CD4-positive, alpha-beta T cell treated with Interleukin-4 for 4 hours (primary cell): Measurements from ENCODE around the gene NPAS4.
"Not testable (repeated sequence)": the region's sequence is repeated elsewhere in the genome, so short reads cannot be mapped to it uniquely, and the experiment has no call there.

Source experiments
- DNase-seq: peaks from one replicate; pipeline ENCODE4 v3.0.0-alpha.2; 2020

The NPAS4 gene

DNA sequence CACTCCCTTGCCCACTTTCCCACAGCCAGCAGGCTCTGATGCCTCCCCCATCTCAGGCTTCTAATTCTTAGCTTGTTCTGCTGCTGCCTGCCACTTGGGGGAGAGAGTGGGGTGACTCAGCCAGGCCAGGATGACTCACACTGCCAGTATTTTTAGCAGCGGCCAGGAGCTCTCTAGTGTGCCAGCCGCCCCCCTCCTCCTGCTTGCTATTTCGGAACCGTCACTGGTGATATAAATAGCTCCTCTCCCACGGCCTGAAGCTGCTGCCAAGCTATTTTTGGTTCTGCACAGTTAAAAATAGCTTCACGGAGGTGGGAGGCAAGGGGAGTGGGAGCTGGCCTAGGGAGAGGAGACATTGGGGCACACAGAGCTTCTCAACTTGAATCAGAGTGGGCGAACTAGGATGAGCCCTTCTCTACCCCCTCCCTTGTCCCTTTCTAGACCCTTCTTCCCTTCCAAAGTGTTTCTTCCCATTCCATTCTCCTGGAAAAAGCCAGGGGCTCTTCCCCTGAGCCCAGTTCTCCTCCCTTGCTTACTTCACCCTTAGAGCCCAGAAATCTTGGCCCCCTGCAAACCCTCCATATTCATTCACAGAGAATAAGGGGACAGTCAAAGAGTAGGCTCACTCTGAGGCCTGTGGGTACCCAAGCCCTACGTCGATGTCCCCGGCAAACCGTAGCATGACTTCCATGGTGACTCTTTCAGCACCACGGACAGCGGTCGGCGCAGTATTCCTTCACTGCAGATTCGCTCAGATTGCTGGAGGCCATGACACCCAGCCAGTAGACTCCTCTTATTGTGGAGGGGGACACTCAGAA lies 2.5 kb upstream of the NPAS4 start:
- DNase-seq = peak; percentile 26

DNA sequence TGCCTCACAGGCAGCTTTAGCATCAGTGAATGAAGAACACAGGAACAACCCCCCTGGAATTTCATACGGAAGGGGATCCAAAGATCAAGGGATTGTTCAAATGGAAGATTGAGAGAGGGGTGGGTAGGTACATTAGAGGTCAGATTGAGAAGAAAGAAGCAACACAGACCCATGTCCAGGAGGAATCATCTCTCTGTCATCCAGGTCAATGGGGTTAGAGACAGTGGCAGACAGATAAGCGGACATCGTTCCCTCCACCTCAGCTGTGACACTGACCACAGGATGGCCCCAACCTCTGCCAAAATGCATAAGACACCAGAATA lies 1.9 kb upstream of the NPAS4 start:
- no peak for DNase-seq

DNA sequence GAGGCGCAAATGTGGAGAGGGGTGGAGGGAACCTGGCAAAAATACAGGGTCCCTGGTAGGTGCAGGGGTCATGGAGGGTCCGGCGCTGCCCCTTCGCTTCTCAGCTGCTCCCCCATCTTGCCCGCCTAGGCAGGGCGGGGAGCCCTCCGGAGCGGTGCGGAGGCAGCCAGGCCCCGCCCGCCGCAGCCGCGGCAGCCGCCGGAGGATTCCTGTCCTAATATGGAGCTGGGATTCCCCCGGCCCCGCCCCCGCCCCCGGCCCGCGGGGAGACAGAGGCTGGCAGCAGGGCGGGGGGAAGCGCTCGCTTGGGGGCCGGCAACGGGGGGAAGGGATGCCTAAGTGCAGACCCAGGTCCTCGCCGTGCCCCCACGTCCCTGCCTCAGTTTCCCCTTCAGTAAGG lies 1.0 kb upstream of the NPAS4 start:
- no peak for DNase-seq

DNA sequence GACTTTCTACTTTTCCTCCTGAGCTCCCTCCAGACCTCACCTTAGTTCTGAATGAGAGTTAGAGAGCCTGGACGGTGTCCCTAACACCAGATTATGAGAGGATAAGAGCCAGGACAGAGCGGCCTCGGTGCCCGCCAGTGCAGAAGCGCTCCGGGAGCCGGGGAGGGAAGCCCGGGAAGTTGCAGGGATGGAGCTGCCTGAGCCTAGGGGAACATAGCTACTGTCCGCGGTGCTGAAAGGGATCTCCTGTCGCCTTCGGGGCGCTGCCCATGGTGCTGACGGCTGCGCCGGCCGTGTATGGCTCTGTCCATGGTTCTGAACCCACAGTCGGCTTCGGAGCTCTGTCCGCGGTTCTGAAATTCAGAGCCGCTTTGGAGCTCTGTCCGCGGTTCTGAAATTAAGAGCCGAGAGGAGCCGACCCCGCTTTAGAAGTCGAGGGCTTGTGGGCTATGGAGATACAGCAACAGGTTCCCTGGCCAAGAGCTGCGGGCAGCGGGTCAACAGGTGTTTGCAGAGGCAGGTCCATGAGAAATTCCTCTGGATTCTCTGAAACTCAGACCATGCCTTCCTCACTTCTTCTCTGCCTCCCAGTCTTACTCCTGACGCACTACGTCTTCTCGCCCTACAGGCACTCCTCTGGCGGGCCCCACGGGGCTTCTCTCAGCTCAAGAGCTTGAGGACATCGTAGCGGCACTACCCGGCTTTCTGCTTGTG lies 814 bp downstream of the NPAS4 start:
- peak; percentile 80 for DNase-seq

DNA sequence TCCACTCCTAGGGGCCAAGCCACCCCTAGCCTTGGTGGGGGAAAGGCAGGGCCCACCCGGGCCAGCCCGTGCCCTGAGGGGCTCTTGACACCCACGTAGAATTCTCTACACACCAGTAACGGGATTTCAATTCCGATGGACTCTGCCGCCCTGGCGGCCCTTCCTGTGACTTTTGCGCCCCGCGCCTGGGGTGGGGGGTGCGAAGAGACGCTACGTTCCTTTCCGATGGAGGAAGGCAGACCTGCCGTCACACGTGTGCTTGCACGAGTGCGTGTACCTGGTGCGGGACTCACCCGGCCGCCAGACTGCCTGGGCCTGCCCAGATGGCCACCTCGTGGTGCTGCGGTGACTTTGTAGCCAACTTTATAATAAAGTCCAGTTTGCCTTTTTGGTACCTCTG lies 5.5 kb downstream of the NPAS4 start:
- DNase-seq = no peak

DNA sequence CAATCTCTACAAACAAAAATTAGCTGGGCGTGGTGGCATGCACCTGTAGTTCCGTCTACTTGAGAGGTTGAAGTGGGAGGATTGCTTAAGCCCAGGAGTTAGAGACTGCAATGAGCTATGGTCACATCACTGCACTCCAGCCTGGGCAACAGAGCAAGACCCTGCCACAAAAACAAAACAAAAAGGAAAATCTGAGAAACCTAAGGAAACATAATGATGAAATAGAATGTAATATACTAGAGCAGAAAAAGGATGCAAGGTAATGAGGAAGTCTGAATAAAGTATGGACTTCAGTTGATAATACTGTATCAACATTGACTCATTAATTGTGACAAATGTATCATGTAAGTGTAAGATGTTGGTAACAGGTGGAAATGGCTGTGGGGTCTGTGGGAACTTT lies 8.1 kb downstream of the NPAS4 start:
- no peak for DNase-seq

DNA sequence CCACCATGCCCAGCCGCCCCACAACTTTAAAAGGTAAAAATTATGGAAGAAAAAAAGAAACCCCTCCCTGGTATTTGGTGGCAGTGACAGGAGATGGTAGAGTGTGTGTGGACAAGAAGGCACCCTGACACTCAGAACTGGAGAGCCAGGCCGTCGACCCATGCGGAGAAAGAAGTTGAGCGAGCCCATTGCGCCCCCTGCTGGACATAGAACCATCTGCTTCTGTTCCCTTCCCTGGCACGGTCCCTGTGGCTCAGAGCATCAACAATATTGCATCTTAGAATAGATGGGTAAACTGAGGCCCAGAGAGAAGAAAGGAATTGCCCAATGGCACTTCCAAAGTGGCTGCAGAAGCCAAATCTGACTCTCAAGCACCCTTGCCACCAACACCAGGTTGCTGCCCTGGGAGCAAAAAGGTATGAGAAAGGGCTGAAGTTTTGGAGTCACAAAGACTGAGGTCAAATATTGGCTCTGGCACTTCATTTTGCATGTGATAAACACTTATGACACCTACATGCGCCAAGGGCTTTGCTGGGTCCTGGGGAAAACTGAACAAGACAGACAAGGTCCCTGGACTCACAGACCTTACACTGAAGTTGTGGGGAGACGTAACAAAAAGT lies 9.3 kb downstream of the NPAS4 start:
- peak; percentile 57 for DNase-seq

DNA sequence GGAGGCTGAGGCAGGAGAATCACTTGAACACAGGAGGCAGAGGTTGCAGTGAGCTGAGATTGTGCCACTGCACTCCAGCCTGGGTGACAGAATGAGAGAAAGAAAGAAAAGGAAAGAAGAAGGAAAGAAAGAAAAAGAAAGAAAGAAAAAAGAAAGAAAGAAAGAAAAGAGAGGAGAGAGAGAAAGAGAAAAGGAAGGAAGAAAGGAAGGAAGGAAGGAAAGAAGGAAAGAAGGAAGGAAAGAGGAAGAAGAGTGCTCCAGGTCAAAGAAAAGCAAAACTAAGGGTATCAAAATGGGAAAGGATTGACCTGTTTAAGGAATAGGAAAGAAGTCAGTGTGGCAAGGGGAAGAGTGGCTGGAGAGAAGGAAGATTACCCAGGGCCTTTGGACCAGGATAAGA lies 10.5 kb downstream of the NPAS4 start:
- not testable (repeated sequence) for DNase-seq

DNA sequence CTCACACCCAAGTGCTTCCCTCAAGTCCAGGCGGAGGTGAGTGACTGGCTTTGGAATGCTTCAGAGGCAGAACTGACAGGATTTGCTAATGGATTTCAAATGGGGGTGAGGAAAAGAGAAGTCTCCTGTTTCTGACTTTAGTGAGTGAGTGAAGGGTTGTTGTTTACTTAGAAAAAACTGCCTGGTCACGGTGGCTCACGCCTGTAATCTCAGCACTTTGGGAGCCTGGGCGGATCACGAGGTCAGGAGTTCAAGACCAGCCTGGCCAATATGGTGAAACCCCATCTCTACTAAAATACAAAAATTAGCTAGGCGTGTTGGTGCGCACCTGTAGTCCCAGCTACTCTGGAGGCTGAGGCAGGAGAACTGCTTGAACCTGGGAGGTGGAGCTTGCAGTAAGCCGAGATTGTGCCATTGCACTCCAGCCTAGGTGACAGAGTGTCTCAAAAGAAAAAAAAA lies 11.1 kb downstream of the NPAS4 start:
- DNase-seq = not testable (repeated sequence)

DNA sequence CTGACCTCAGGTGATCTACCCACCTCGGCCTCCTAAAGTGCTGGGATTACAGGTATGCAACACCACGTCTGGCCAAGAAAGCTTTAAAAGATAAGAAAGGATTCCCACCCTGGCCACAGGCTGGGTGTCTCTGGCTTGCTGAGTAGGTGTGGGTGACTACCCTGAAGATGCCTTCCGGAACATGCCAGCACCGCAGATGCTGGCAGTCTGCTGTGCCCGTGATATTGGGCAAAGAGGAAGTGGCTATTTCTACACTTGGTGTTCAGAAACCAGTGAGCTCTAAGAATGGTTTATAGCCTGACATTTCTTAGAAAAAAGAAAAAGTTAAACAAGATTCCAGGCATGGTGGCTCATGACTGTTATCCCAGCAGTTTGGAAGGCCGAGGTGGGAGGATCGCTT lies 11.8 kb downstream of the NPAS4 start:
- DNase-seq = no peak

DNA sequence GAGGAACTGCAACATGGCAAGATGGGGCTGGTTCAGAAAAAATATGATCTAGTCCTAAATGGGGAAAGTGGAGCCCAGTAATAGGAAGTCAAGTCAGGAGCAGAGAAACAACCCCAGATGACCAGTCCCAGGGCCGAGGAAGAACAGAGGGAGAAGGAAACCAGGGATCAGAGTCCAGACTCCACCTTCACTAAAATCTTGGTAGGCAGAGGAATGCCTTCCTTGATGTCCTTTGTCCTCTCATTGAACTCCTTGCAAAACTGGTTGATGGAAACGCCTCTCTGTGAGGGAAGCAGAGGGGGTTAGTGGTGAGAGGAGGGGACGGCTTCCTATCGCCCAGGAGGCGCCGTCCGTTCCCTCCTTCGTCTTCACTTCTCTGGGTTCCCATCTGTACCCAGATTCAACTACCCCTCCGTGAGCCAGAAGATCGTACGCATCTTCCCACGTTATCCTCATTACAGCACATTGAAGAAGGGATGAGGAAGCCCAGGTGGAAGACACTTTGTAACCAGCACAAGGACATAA lies 17.2 kb downstream of the NPAS4 start:
- no peak for DNase-seq

DNA sequence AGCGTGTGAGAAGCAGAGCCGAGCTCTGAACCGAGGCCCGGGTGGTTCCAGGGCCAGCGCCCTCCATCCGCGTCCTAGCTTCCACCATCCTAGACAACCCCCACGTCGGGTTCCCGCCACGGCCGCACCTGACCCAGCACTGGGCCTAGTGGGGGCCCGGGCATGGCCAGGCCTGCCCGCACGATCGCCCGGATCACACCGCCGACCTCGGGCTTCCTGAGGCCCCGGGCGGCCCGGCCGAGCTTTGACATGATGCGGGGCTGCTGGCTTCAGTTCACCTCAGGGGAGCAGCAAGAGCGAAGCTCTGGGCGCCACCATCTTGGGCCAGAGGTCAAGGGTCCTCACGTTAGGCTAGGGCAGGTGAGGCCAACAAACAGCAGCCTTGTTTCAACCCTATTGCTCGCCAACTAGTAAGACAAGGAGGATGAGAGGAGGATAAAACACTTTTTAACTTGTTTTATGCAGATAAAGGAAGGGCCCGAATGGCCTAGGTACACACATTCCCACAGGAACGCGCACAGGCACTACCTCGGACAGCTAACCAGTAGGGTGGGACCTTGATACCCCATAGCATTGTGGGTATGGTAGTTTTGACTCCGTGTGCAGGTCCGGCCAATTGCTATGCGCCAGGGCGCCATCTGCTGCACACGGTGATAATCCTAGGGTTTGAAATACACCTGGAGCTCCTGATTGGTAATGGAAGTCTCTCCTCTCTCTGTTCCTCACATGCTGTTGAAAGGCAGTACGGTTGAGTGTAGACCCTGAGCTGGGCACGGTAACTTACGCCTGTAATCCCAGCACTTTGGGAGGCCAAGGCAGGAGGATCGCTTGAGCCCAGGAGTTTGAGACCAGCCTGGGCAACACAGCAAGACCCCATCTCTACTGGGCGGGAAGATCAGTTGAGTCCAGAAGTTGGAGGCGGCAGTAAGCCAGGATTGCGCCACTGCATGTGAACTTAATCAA lies 17.9 kb downstream of the NPAS4 start, which contains the start of gene MRPL11:
Gene MRPL11, minus strand, starts transcription at position 345 of the 963 bp plus-strand sequence. Its CDS starts 94 bp downstream, at position 251.
- DNase-seq = peak; percentile 90

DNA sequence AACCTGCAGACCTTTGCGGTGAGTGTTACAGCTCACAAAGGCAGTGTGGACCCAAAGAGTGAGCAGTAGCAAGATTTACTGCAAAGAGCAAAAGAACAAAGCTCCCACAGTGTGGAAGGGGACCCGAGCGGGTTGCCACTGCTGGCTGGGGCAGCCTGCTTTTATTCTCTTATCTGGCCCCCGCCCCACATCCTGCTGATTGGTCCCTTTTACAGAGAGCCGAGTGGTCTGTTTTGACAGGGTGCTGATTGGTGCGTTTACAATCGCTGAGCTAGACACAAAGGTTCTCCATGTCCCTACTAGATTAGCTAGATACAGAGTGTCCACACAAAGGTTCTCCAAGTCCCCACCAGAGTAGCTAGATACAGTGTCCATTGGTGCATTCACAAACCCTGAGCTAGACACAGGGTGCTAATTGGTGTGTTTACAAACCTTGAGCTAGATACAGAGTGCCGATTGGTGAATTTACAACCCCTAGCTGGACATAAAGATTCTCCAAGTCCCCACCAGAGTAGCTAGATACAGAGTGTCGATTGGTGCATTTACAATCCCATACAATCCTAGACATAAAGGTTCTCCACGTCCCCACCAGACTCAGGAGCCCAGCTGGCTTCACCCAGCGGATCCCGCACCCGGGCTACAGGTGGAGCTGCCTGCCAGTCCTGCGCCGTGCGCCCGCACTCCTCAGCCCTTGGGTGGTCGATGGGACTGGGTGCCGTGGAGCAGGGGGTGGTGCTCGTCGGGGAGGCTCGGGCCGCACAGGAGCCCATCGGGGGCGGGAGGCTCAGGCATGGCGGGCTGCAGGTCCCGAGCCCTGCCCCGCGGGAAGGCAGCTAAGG lies 19.5 kb downstream of the NPAS4 start:
- DNase-seq = not testable (repeated sequence)

DNA sequence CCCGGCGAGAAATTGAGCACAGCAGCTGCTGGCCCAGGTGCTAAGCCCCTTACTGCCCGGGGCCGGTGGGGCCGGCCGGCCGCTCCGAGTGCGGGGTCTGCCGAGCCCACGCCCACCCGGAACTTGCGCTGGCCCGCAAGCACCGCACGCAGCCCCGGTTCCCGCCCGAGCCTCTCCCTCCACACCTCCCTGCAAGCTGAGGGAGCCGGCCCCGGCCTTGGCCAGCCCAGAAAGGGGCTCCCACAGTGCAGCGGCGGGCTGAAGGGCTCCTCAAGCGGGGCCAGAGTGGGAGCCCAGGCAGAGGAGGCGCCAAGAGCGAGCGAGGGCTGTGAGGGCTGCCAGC lies 20.1 kb downstream of the NPAS4 start:
- DNase-seq = not testable (repeated sequence)

DNA sequence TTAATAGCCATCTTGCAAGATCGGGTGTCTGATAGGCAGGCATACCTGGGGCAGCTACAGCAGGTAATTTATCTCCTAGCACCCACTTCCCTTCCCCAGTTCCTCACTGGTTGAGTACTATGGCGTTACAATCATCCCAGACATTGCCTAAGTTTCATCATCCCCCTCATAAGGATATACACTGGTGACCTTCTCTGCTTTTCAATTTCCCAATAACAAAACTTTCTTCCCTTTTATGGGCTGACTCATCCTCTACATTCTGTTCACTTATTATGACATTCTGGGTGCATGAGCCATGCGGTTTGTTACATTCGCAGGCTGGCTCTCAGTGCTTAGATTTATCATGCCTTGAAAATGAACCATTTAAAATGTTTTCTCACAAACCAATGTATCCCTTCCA lies 22.8 kb downstream of the NPAS4 start:
- DNase-seq = no peak

DNA sequence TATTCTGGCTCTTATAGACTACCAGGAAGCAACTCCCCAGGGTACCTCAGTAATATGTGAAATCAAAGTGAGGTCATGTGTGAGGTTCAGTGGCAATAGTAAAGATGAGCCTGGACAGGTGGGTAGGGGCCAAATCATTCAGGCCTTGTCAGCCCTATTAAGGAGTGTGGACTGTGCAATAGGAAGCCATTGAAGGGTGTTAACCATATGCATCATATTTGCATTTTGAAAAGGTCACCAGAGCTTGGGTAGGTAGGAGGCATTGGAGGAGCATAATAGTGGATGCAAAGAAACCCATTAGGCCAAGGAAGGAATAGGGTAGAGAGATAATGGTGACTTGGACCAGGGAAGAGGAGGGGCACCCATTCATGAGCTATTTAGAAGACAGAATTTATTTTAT lies 26.2 kb downstream of the NPAS4 start:
- DNase-seq = no peak

DNA sequence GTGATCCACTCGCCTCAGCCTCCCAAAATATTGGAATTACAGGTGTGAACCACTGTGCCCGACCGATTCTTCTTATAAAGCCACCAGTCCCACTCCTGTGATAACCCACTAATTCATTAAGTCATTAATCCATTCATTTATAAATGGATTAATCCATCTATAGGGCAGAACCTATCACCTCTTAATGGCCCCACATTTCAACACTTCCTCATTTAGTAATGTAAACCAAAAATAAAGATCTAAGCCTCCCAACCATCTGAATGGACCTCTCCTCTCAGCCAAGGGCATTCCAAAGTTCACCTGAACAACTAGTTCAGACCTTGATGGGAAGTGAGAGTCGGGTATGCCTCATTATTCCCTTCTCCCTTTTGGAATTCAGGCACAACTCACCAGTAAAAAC lies 27.7 kb downstream of the NPAS4 start:
- DNase-seq = no peak

DNA sequence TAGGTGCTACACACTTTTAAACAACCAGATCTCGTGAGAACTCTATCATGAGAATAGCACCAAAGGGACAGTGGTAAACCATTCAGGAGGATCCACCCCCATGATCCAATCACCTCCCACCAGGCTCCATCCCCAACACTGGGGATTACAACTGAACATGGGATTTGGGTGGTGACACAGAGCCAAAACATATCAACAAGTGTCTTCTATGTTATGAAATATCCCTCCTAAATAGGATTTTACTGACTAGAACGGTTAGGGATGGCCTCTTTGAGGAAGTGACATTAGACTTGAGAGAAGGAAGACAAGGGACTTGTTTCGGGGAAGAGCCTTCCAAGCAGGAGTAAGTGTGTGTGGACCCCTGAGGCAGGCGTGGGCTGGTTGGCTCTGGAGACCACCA lies 29.7 kb downstream of the NPAS4 start:
- DNase-seq = no peak

DNA sequence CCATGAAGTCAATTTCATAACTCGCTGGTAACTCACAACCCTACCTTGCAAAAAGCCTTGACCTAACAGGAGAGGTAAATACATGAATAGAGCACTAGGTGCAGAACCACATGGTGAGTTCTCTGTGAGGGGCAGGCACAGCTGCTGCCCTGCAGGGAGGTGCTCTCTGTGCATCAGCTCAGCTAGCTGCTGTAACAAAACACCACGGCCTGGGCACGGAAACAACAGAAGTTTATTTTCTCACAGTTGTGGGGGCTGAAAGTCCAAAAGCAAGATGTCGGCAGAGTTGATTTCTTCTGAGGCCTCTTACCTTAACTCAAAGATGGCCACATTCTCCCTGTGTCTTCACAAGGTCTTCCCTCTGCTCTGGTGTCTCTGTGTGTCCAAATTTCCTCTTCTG lies 30.8 kb downstream of the NPAS4 start:
- DNase-seq = no peak

DNA sequence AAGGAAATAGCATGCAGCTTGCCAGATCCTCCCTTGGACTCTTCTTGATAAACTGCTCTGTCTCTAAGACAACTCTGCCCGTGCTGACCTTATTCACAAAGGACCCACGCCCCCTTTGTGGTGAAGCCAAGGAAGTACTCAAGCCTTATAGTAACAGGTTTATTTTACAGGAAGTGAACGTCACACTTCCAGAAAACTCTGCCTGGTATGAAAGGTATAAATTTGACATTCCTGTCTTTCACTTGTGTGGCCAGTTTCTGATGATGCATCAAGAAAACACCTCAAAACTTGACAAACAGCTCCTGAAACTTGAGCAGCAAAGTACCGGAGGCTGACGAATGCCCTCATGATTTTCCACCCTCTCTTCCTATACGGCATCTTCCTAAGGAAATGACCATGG lies 33.4 kb downstream of the NPAS4 start:
- DNase-seq = no peak

DNA sequence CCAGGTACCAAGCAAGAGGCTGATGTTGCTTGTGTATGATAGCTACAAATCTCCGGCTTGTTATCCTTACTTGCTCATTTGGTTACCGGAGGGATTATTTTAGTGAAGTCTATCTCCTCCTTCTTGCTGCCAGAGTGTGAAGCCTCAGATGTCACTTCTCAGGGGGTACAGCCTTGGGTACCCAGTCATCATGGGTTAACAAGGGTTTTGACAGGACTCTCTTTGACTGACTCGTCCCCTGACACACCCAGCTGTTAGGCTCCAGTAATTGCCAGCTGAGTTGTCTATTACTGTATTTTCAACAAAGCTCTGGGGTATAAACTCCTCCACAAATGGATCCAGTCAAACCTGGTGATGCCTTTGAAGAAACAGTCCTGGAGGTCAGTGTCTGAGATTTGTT lies 34.0 kb downstream of the NPAS4 start:
- DNase-seq = no peak

DNA sequence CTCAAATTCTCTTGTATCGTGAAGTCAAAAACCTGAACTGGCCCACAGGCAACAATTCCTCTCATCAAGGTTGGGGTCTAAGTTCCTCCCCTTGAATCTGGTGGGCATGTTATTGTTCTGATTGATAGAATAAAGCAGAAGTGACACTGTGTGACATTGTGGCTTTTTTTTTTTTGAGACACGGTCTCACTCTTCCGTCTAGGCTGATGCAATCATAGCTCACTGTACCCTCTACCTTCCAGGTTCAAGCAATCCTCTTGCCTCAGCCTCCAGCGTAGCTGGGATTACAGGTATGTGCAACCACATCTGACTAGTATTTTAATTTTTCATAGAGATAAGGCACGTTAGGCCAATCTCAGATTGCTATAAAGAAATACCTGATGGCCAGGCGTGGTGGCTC lies 37.0 kb downstream of the NPAS4 start:
- DNase-seq = no peak
